Loucy (cell line): Measurements from ENCODE around the gene EGF.

Experiments
- CTCF ChIP-seq: fragments of 200-600 bp; sonication (generic); conservative IDR thresholded peaks from 2 replicates; pipeline ENCODE4 v1.5.1; 2014; ENCODE audit warnings: mild to moderate bottlenecking, antibody characterized with exemption, low read length
- EZH2phosphoT487 ChIP-seq: fragments of 200-600 bp; IDR thresholded peaks from 2 replicates; pipeline ENCODE4 v1.6.1; 2018; ENCODE audit warnings: antibody characterized with exemption, mild to moderate bottlenecking, moderate library complexity, borderline replicate concordance

GRCh38 chr4:110002326-110002725 is 89.6 kb downstream of the EGF start:
- TF ChIP-seq CTCF (no peak), EZH2phosphoT487 (no peak)
